IMR-90 (cell line): ENCODE data around the gene MND1. TPM values are rescaled to one million over a fixed set of nuclear protein-coding genes. Genes with fewer than 3 reads are reported as not detected.
A peak's percentile ranks its signal among the peaks of the same experiment; 100 is the strongest.

ENCODE experiments used
- ATAC-seq: fragments of 200-7000 bp; cut with Tn5 transposase; 2 replicates; pipeline ENCODE4 v1.9.1; 2020; ENCODE audit warnings: low read depth, mild to moderate bottlenecking, moderate library complexity
- BruUV-seq: library from RNA; stranded (reverse); fragments of 400-500 nt; replicated peaks from 2 replicates; lab custom pipeline; 2021; lab: Mats Ljungman, UMichigan
- CTCF ChIA-PET: fragments of 300-600 bp; formaldehyde crosslinking; extraction: SDS; loops from one replicate; lab custom pipeline; 2021; ENCODE audit warnings: antibody characterized with exemption; lab: Yijun Ruan, JAX
- POLR2A ChIA-PET: fragments of 300-600 bp; sonication (Branson Sonifier 250); formaldehyde crosslinking; loops from one replicate; lab custom pipeline; 2022; ENCODE audit warnings: antibody characterized with exemption; ENCODE audit not compliant: unreplicated experiment; lab: Charles Lee
- DNase-seq: peaks from one replicate; pipeline ENCODE4 v3.0.0; 2013
- H2AFZ ChIP-seq: replicated peaks from 2 replicates; pipeline ENCODE3; 2013; ENCODE audit warnings: low read length, mild to moderate bottlenecking; ENCODE audit not compliant: poor library complexity
- H2AK5ac ChIP-seq: 2 replicates; pipeline ENCODE4 v1.6.1; 2013; ENCODE audit warnings: low read depth, low read length, inconsistent platforms
- H2AK9ac ChIP-seq: replicated peaks from 2 replicates; pipeline ENCODE3; 2013; ENCODE audit warnings: mild to moderate bottlenecking, low read depth, low read length, moderate library complexity; ENCODE audit not compliant: poor library complexity
- H2BK120ac ChIP-seq: 2 replicates; pipeline ENCODE4 v1.6.1; 2013; ENCODE audit warnings: low read depth, low read length, inconsistent platforms
- H2BK15ac ChIP-seq: 3 replicates; pipeline ENCODE4 v1.6.1; 2013; ENCODE audit warnings: low read depth, low read length, inconsistent platforms
- H2BK20ac ChIP-seq: 2 replicates; pipeline ENCODE4 v1.6.1; 2013; ENCODE audit warnings: low read depth, mild to moderate bottlenecking, inconsistent platforms, low read length, moderate library complexity
- H2BK5ac ChIP-seq: 2 replicates; pipeline ENCODE4 v1.6.1; 2013; ENCODE audit warnings: mild to moderate bottlenecking, low read depth, low read length, inconsistent platforms; ENCODE audit not compliant: poor library complexity, severe bottlenecking
- H3K14ac ChIP-seq: replicated peaks from 2 replicates; pipeline ENCODE4 v1.6.1; 2013; ENCODE audit warnings: low read depth, low read length, inconsistent platforms
- H3K18ac ChIP-seq: 2 replicates; pipeline ENCODE4 v1.6.1; 2013; ENCODE audit warnings: low read depth, low read length, control low read depth
- H3K23ac ChIP-seq: 2 replicates; pipeline ENCODE4 v1.6.1; 2013; ENCODE audit warnings: low read depth, low read length, inconsistent platforms
- H3K27ac ChIP-seq: 2 replicates; pipeline ENCODE4 v1.5.1; 2013; ENCODE audit warnings: mild to moderate bottlenecking, control low read depth, low read length; ENCODE audit not compliant: insufficient read depth
- H3K27me3 ChIP-seq: 2 replicates; pipeline ENCODE4 v1.6.1; 2013; ENCODE audit warnings: low read length; ENCODE audit not compliant: control insufficient read depth, insufficient read depth
- H3K36me3 ChIP-seq: 2 replicates; pipeline ENCODE4 v1.6.1; 2013; ENCODE audit warnings: low read length, mixed read lengths; ENCODE audit not compliant: control insufficient read depth, insufficient read depth
- H3K4ac ChIP-seq: 2 replicates; pipeline ENCODE4 v1.6.1; 2013; ENCODE audit warnings: low read depth, low read length, inconsistent platforms
- H3K4me1 ChIP-seq: 2 replicates; pipeline ENCODE4 v1.6.1; 2013; ENCODE audit warnings: low read length, mixed read lengths; ENCODE audit not compliant: control insufficient read depth, insufficient read depth
- H3K4me2 ChIP-seq: 2 replicates; pipeline ENCODE4 v1.6.1; 2013; ENCODE audit warnings: low read depth, mild to moderate bottlenecking, control low read depth, low read length, moderate library complexity
- H3K4me3 ChIP-seq: 2 replicates; pipeline ENCODE4 v1.5.1; 2013; ENCODE audit warnings: low read depth, mild to moderate bottlenecking, control low read depth, low read length, moderate library complexity; ENCODE audit not compliant: insufficient read depth
- H3K56ac ChIP-seq: 2 replicates; pipeline ENCODE4 v1.6.1; 2013; ENCODE audit warnings: low read length, inconsistent platforms; ENCODE audit not compliant: insufficient read depth; ENCODE audit errors: extremely low read depth
- H3K79me1 ChIP-seq, 2 experiments: 2 replicates each; pipeline ENCODE4 v1.6.1; 2013; ENCODE audit warnings: low read length in 2 of 2, inconsistent platforms in 1 of 2, low read depth in 1 of 2
- H3K9ac ChIP-seq: 2 replicates; pipeline ENCODE4 v1.6.1; 2013; ENCODE audit warnings: low read depth, low read length, control low read depth
- H3K9me1 ChIP-seq: 2 replicates; pipeline ENCODE4 v1.6.1; 2013; ENCODE audit warnings: low read length, inconsistent platforms; ENCODE audit not compliant: insufficient read depth
- H3K9me3 ChIP-seq: 2 replicates; pipeline ENCODE4 v1.6.1; 2013; ENCODE audit warnings: low read length; ENCODE audit not compliant: control insufficient read depth, insufficient read depth
- H4K20me1 ChIP-seq: 2 replicates; pipeline ENCODE4 v1.6.1; 2013; ENCODE audit warnings: low read length, inconsistent platforms; ENCODE audit not compliant: insufficient read depth
- H4K5ac ChIP-seq: 2 replicates; pipeline ENCODE4 v1.6.1; 2013; ENCODE audit warnings: mild to moderate bottlenecking, low read depth, low read length, control low read depth
- H4K8ac ChIP-seq, 2 experiments: 2 replicates each; pipeline ENCODE4 v1.6.1; 2013; ENCODE audit warnings: low read depth in 2 of 2, low read length in 2 of 2, control low read depth in 1 of 2, inconsistent platforms in 1 of 2
- H4K91ac ChIP-seq: 2 replicates; pipeline ENCODE4 v1.6.1; 2013; ENCODE audit warnings: low read depth, low read length, inconsistent platforms; ENCODE audit not compliant: insufficient read depth
- CTCF ChIP-seq: conservative IDR thresholded peaks from 2 replicates; pipeline ENCODE4 v1.5.1; 2012; ENCODE audit warnings: mild to moderate bottlenecking, low read depth, low read length, improper control_type of control experiment
- ELK1 ChIP-seq: fragments of 150-350 bp; IDR thresholded peaks from 2 replicates; pipeline ENCODE4 v1.6.1; 2016; ENCODE audit warnings: low read depth, mild to moderate bottlenecking, low read length, moderate library complexity, borderline replicate concordance
- FOS ChIP-seq: fragments of 150-350 bp; IDR thresholded peaks from 2 replicates; pipeline ENCODE4 v1.6.1; 2016; ENCODE audit warnings: low read depth, low read length
- MXI1 ChIP-seq: IDR thresholded peaks from 2 replicates; pipeline ENCODE4 v1.6.1; 2012; ENCODE audit warnings: low read depth, mild to moderate bottlenecking, low read length, moderate library complexity, borderline replicate concordance
- NFE2L2 ChIP-seq: fragments of 150-350 bp; IDR thresholded peaks from 2 replicates; pipeline ENCODE4 v1.6.1; 2016; ENCODE audit warnings: low read depth, mild to moderate bottlenecking, low read length
- POLR2A ChIP-seq: IDR thresholded peaks from 2 replicates; pipeline ENCODE4 v1.6.1; 2012; ENCODE audit warnings: mild to moderate bottlenecking, low read depth, low read length
- RAD21 ChIP-seq: IDR thresholded peaks from 2 replicates; pipeline ENCODE4 v1.6.1; 2012; ENCODE audit warnings: low read length, improper control_type of control experiment
- RCOR1 ChIP-seq: IDR thresholded peaks from 2 replicates; pipeline ENCODE4 v1.6.1; 2012; ENCODE audit warnings: mild to moderate bottlenecking, low read length, improper control_type of control experiment; ENCODE audit not compliant: insufficient replicate concordance
- USF2 ChIP-seq: fragments of 150-350 bp; IDR thresholded peaks from 2 replicates; pipeline ENCODE4 v1.6.1; 2017; ENCODE audit warnings: mild to moderate bottlenecking, antibody characterized with exemption, low read length, low read depth
- WGBS, 2 experiments: methylation state at CpG; one replicate each; pipeline versions ENCODE4 v1.1.5 to v1.1.7; 2013; ENCODE audit warnings: missing lambda C conversion rate in 2 of 2; ENCODE audit not compliant: insufficient read length in 1 of 2; ENCODE audit errors: extremely low coverage in 2 of 2; 5-methylcytosine and 5-hydroxymethylcytosine counted together
- dilution Hi-C: fragments of 300-500 bp; cut with HindIII; formaldehyde crosslinking; loops from one replicate; pipeline ENCODE4 v1.14.3; 2018; ENCODE audit warnings: low sequenced_read_pairs; ENCODE audit not compliant: unreplicated experiment
- in situ Hi-C: fragments of 300-500 bp; cut with MboI; formaldehyde crosslinking; loops from 3 replicates; pipeline ENCODE4 v1.14.3; 2019; ENCODE audit warnings: low sequenced_read_pairs, inconsistent platforms, mixed read lengths
- intact Hi-C: fragments of 100-400 bp; cut with micrococcal nuclease; formaldehyde crosslinking; loops from 2 replicates; pipeline ENCODE4 v1.10.0; 2022
- polyA plus RNA-seq, 3 experiments: library from polyadenylated mRNA; depleted of rRNA; stranded (reverse); fragments of >200 nt; gene quantifications; 2 replicates each; pipeline ENCODE4 v1.2.3, GENCODE V29; 2012; ENCODE audit warnings: low replicate concordance in 1 of 3
- total RNA-seq: library from RNA; depleted of rRNA; stranded (reverse); fragments of >200 nt; gene quantifications from 2 replicates; pipeline ENCODE4 v1.2.3, GENCODE V29; 2012

The MND1 gene
- total and polyA plus RNA-seq, 2 of the 4 experiments (the other 2 are of a cell fraction): 0.36 to 3.5 TPM

GRCh38 chr4:153394945-153395344, 50.5 kb downstream of the MND1 start:
- H3K9me1 ChIP-seq: no peaks in the 10 kb centered on the region; the same call in 1 of the 2 replicates
- H3K56ac ChIP-seq: no peak overlapping the region
- no peak for ATAC-seq
- H3K23ac ChIP-seq: no peak overlapping the region
- H3K27me3 ChIP-seq: no peaks in the 10 kb centered on the region
- no peak overlapping the region for H4K8ac ChIP-seq
- H3K36me3 ChIP-seq: no peaks in the 10 kb centered on the region
- no peak overlapping the region for H2AFZ ChIP-seq
- intact Hi-C loops: loop anchor here (5.0 kb wide), 1 partner anchor 357 kb away; no protein-coding TSS in a partner anchor
- dilution Hi-C loops: no loop called here
- no peak overlapping the region for H4K91ac ChIP-seq
- peak; percentile 32 for DNase-seq
- BruUV-seq: no TSS peak
- no peak overlapping the region for H2AK9ac ChIP-seq
- H3K27ac ChIP-seq: no peak overlapping the region
- in situ Hi-C loops: no loop called here
- no peaks in the 10 kb centered on the region for H4K20me1 ChIP-seq
- no peaks in the 10 kb centered on the region; a peak in 1 of 4 replicates for H3K79me1 ChIP-seq
- no peak overlapping the region for H3K9ac ChIP-seq
- H2BK5ac ChIP-seq: no peak overlapping the region
- ChIA-PET POLR2A (no interaction called here), CTCF (interaction anchor here (1.0 kb wide), 1 partner anchor 14 kb away, joined by 3 read pairs; no protein-coding TSS in a partner anchor)
- H2BK15ac ChIP-seq: no peak overlapping the region
- WGBS, 2 experiments: no CpG with 5 or more reads among the region's 1 CpG
- H3K18ac ChIP-seq: no peak overlapping the region
- no peaks in the 10 kb centered on the region for H3K9me3 ChIP-seq
- H3K14ac ChIP-seq: no peak overlapping the region
- H3K4ac ChIP-seq: no peak overlapping the region
- no peak overlapping the region for H4K5ac ChIP-seq
- no peak overlapping the region for H2BK120ac ChIP-seq
- H2BK20ac ChIP-seq: no peak overlapping the region
- H3K4me1 ChIP-seq: 0 out of 2 replicates have a peak, but pooled peaks cover 1% of the 10 kb centered on the region
- H3K4me2 ChIP-seq: no peak overlapping the region
- no peak overlapping the region for H3K4me3 ChIP-seq
- TF ChIP-seq RCOR1 (no peak), USF2 (no peak), CTCF (no peak), ELK1 (no peak), FOS (no peak), MXI1 (no peak), NFE2L2 (no peak), RAD21 (no peak), POLR2A (no peak)
- no peak overlapping the region for H2AK5ac ChIP-seq
